GM12878 (cell line): Measurements from ENCODE around the gene ITGB2. TPM values are rescaled to one million over a fixed set of nuclear protein-coding genes. Genes with fewer than 3 reads are reported as not detected.

Experiments used
- ATAC-seq: fragments of 200-7000 bp; cut with Tn5 transposase; 3 replicates; pipeline ENCODE4 v1.9.1; 2020; ENCODE audit warnings: mild to moderate bottlenecking, moderate library complexity
- BruUV-seq: library from RNA; stranded (reverse); fragments of 400-500 nt; replicated peaks from 2 replicates; lab custom pipeline; 2021; lab: Mats Ljungman, UMichigan
- CTCF ChIA-PET: fragments of 300-600 bp; sonication (Branson Sonifier 250); formaldehyde crosslinking; extraction: SDS; loops from one replicate; lab custom pipeline; 2021; ENCODE audit warnings: inconsistent platforms; lab: Yijun Ruan, JAX
- POLR2A ChIA-PET: fragments of 350-600 bp; formaldehyde crosslinking; extraction: SDS; loops from one replicate; lab custom pipeline; 2021; ENCODE audit warnings: inconsistent platforms; lab: Charles Lee
- RAD21 ChIA-PET: fragments of 300-600 bp; sonication (Branson Sonifier 250); formaldehyde crosslinking; loops from one replicate; lab custom pipeline; 2023; ENCODE audit warnings: antibody characterized with exemption; ENCODE audit not compliant: unreplicated experiment; lab: Charles Lee
- SMC1A ChIA-PET: fragments of 300-600 bp; sonication (Branson Sonifier 250); formaldehyde crosslinking; loops from one replicate; lab custom pipeline; 2023; ENCODE audit not compliant: unreplicated experiment, uncharacterized antibody; lab: Charles Lee
- DNase-seq: peaks from one replicate; pipeline ENCODE4 v3.0.0-alpha.2; 2011; ENCODE audit warnings: low read depth, low spot score
- FAIRE-seq: peaks from 3 replicates; lab custom pipeline; 2011; peaks lifted over from hg19 to GRCh38; lab: Jason Lieb, UNC
- H2AFZ ChIP-seq: 2 replicates; pipeline ENCODE4 v1.6.0; 2011; ENCODE audit warnings: low read depth, low read length, control low read depth; ENCODE audit not compliant: control insufficient read depth
- H3K27ac ChIP-seq: 2 replicates; pipeline ENCODE4 v1.5.1; 2011; ENCODE audit warnings: control low read depth; ENCODE audit not compliant: control insufficient read depth, insufficient read depth
- H3K27me3 ChIP-seq, 2 experiments: replicated peaks in 1 of 2; 2 replicates each; pipeline versions ENCODE4 v1.6.0 to v1.6.1; 2011; ENCODE audit warnings: low read length in 1 of 2; ENCODE audit not compliant: control insufficient read depth in 2 of 2, insufficient read depth in 2 of 2
- H3K36me3 ChIP-seq, 2 experiments: 2 replicates each; pipeline ENCODE4 v1.5.1; 2011; ENCODE audit warnings: low read length in 1 of 2; ENCODE audit not compliant: control insufficient read depth in 2 of 2, insufficient read depth in 2 of 2
- H3K4me1 ChIP-seq: 2 replicates; pipeline ENCODE4 v1.6.1; 2011; ENCODE audit warnings: mild to moderate bottlenecking, low read length, moderate library complexity, mixed read lengths; ENCODE audit not compliant: control insufficient read depth, insufficient read depth
- H3K4me2 ChIP-seq: 2 replicates; pipeline ENCODE4 v1.6.0; 2011; ENCODE audit warnings: control low read depth; ENCODE audit not compliant: control insufficient read depth, insufficient read depth
- H3K4me3 ChIP-seq: fragments of 200-600 bp; sonication (generic); 2 replicates; pipeline ENCODE4 v1.5.1; 2016
- H3K79me2 ChIP-seq: 2 replicates; pipeline ENCODE4 v1.6.0; 2011; ENCODE audit warnings: low read length; ENCODE audit not compliant: control insufficient read depth, insufficient read depth
- H3K9ac ChIP-seq: 2 replicates; pipeline ENCODE4 v1.8.0; 2011; ENCODE audit warnings: low read length, control low read depth, mixed read lengths; ENCODE audit not compliant: control insufficient read depth, insufficient read depth
- H3K9me3 ChIP-seq: replicated peaks from 3 replicates; pipeline ENCODE4 v1.5.1; 2011; ENCODE audit warnings: mild to moderate bottlenecking, low read length; ENCODE audit not compliant: control insufficient read depth, insufficient read depth
- H4K20me1 ChIP-seq: 2 replicates; pipeline ENCODE4 v1.6.0; 2011; ENCODE audit not compliant: control insufficient read depth, insufficient read depth
- NFXL1 ChIP-seq: fragments of 450-650 bp; IDR thresholded peaks from 2 replicates; pipeline ENCODE4 v1.6.1; 2017; ENCODE audit warnings: antibody characterized with exemption, mild to moderate bottlenecking, borderline replicate concordance
- ZNF592 ChIP-seq: fragments of 450-650 bp; IDR thresholded peaks from 2 replicates; pipeline ENCODE4 v1.6.1; 2017; ENCODE audit warnings: mild to moderate bottlenecking, moderate library complexity
- WGBS: methylation state at CpG from one replicate; pipeline ENCODE4 v1.1.6; 2016; ENCODE audit warnings: low lambda C conversion rate; ENCODE audit not compliant: insufficient replicate concordance, insufficient coverage; ENCODE audit errors: missing lambda C conversion rate; 5-methylcytosine and 5-hydroxymethylcytosine counted together
- in situ Hi-C: fragments of 300-500 bp; cut with MboI; formaldehyde crosslinking; loops from 9 replicates; pipeline ENCODE4 v1.14.3; 2018; ENCODE audit warnings: mixed read lengths
- intact Hi-C: fragments of 100-400 bp; cut with micrococcal nuclease; formaldehyde crosslinking; loops from one replicate; pipeline ENCODE4 v1.14.2; 2022; ENCODE audit not compliant: unreplicated experiment
- polyA plus RNA-seq, 11 experiments: library from polyadenylated mRNA; depleted of rRNA in 4 of 11; unstranded in 6 of 11; stranded (reverse) in 5 of 11; fragments of >200 nt; fragmentation: Nextera tagmentation in 4 of 11; fragmentation: Illumina TruSeq in 1 of 11; extraction: Ambion mirVana in 4 of 11; extraction: Trizol in 1 of 11; gene quantifications; 1 replicate in 1 of 11; 2 replicates in 10 of 11; pipeline versions ENCODE4 v1.2.1 to v1.2.3, GENCODE V29; 2011 to 2016; ENCODE audit warnings: inconsistent platforms in 2 of 11, missing spikeins in 2 of 11, low read depth in 1 of 11
- total RNA-seq, 4 experiments: library from RNA; depleted of rRNA in 3 of 4; stranded (reverse); fragments of >200 nt in 3 of 4; fragmentation: Illumina TruSeq in 1 of 4; extraction: Trizol in 1 of 4; gene quantifications; 2 replicates each; pipeline versions ENCODE4 v1.2.1 to v1.2.3, GENCODE V29; 2013 to 2021
- TF ChIP-seq, protein P1 (sequence below), 3 experiments: IDR thresholded peaks in 2 of 3; conservative IDR thresholded peaks in 1 of 3; 2 replicates each; pipeline ENCODE4 v1.5.1; 2011; ENCODE audit warnings: low read depth in 3 of 3, low read length in 3 of 3, mild to moderate bottlenecking in 3 of 3, control low read depth in 2 of 3, moderate library complexity in 2 of 3, inconsistent platforms in 1 of 3, mixed read lengths in 1 of 3; ENCODE audit not compliant: control insufficient read depth in 2 of 3, insufficient read depth in 1 of 3; ENCODE audit errors: extremely low read depth in 1 of 3

ITGB2 gene
- total and polyA plus RNA-seq, 10 of the 15 experiments (the other 5 are each of a cell fraction or from before 2014, with no cell fraction given) = 8.0 to 172 (median 58.9) TPM

GRCh38 chr21:44964381-44964780 is 43.7 kb upstream of the ITGB2 start:
- in situ Hi-C loops (no loop called here), intact Hi-C loops (no loop called here)
- RAD21 ChIA-PET = interaction anchor here (1.1 kb wide), 1 partner anchor 174 kb away, joined by 3 read pairs; no protein-coding TSS in a partner anchor
- Histone ChIP-seq H3K9ac (no peak overlapping the region), H3K9me3 (no peaks in the 10 kb centered on the region; the same call in 2 of the 3 replicates), H3K27ac (no peak overlapping the region), H2AFZ (no peak overlapping the region), H3K36me3 (peaks cover 19 to 36% of the 10 kb centered on the region in 2 experiments; a peak in 3 of 4 replicates), H3K4me1 (peaks cover 6% of the 10 kb centered on the region), H4K20me1 (no peaks in the 10 kb centered on the region; the same call in 1 of the 2 replicates), H3K4me2 (no peak overlapping the region), H3K27me3 (no peaks in the 10 kb centered on the region), H3K4me3 (no peak overlapping the region), H3K79me2 (no peaks in the 10 kb centered on the region)
- SMC1A ChIA-PET = interaction anchor here (1.0 to 3.5 kb wide), 6 partner anchors 14 to 173 kb away, joined by 3 to 16 read pairs (median 3); no protein-coding TSS in a partner anchor
- no peak for DNase-seq
- ATAC-seq = no peak
- POLR2A ChIA-PET = no interaction called here
- FAIRE-seq = no peak
- BruUV-seq = no TSS peak
- CTCF ChIA-PET = interaction anchor here (1.4 to 3.4 kb wide), 4 partner anchors 14 to 173 kb away, joined by 12 to 37 read pairs (median 16); no protein-coding TSS in a partner anchor
- over 99% methylated on average over 12 of the region's 12 CpGs for WGBS
- TF ChIP-seq NFXL1 (no peak), ZNF592 (no peak)
- TF ChIP-seq, protein P1, sequence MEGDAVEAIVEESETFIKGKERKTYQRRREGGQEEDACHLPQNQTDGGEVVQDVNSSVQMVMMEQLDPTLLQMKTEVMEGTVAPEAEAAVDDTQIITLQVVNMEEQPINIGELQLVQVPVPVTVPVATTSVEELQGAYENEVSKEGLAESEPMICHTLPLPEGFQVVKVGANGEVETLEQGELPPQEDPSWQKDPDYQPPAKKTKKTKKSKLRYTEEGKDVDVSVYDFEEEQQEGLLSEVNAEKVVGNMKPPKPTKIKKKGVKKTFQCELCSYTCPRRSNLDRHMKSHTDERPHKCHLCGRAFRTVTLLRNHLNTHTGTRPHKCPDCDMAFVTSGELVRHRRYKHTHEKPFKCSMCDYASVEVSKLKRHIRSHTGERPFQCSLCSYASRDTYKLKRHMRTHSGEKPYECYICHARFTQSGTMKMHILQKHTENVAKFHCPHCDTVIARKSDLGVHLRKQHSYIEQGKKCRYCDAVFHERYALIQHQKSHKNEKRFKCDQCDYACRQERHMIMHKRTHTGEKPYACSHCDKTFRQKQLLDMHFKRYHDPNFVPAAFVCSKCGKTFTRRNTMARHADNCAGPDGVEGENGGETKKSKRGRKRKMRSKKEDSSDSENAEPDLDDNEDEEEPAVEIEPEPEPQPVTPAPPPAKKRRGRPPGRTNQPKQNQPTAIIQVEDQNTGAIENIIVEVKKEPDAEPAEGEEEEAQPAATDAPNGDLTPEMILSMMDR (IDR thresholded peaks at IDR 0.05 in 2 of 3, conservative IDR thresholded peaks at IDR 0.05 in 1 of 3; ENCODE audit: control insufficient read depth in 2 of 3, extremely low read depth in 1 of 3, insufficient read depth in 1 of 3, low read depth in 3 of 3, low read length in 3 of 3) = no peak
